Liver (tissue), 9 donors: ENCODE results near the gene SPINK1. TPM values are rescaled to one million over a fixed set of nuclear protein-coding genes. Genes with fewer than 3 reads are reported as not detected.

Experiments used
- DNase-seq: peaks from one replicate; pipeline ENCODE4 v3.0.0-alpha.2; 2017; ENCODE audit warnings: low spot score
- H3K27ac ChIP-seq, 2 donors: one replicate each; pipeline ENCODE4 v1.7.0; 2013; ENCODE audit warnings: inconsistent platforms in 2 of 2, low read length in 2 of 2, control low read depth in 1 of 2, low read depth in 1 of 2, mild to moderate bottlenecking in 1 of 2
- H3K27me3 ChIP-seq, 4 donors: one replicate each; pipeline versions ENCODE4 v1.6.1 to v1.7.0; 2013; ENCODE audit warnings: low read length in 3 of 4, inconsistent platforms in 1 of 4, mild to moderate bottlenecking in 1 of 4, moderate library complexity in 1 of 4; ENCODE audit not compliant: control insufficient read depth in 4 of 4, insufficient read depth in 4 of 4
- H3K36me3 ChIP-seq, 4 donors: one replicate each; pipeline versions ENCODE4 v1.6.1 to v1.7.0; 2013; ENCODE audit warnings: low read length in 3 of 4, mild to moderate bottlenecking in 3 of 4, low read depth in 1 of 4, moderate library complexity in 1 of 4; ENCODE audit not compliant: control insufficient read depth in 4 of 4, insufficient read depth in 3 of 4
- H3K4me1 ChIP-seq, 4 donors: one replicate each; pipeline versions ENCODE4 v1.6.1 to v1.7.0; 2013; ENCODE audit warnings: low read length in 3 of 4, mild to moderate bottlenecking in 3 of 4, moderate library complexity in 1 of 4; ENCODE audit not compliant: control insufficient read depth in 4 of 4, insufficient read depth in 4 of 4
- H3K4me3 ChIP-seq, 3 donors: one replicate each; pipeline versions ENCODE4 v1.6.1 to v1.7.0; 2013; ENCODE audit warnings: low read length in 3 of 3, control low read depth in 1 of 3, low read depth in 1 of 3, mild to moderate bottlenecking in 1 of 3
- H3K9ac ChIP-seq, 2 donors: one replicate each; pipeline ENCODE4 v1.7.0; 2013; ENCODE audit warnings: low read length in 2 of 2, mild to moderate bottlenecking in 2 of 2, moderate library complexity in 2 of 2, control low read depth in 1 of 2, low read depth in 1 of 2
- H3K9me3 ChIP-seq, 4 donors: one replicate each; pipeline versions ENCODE4 v1.6.1 to v1.7.0; 2013; ENCODE audit warnings: low read length in 3 of 4; ENCODE audit not compliant: control insufficient read depth in 4 of 4
- EGR1 ChIP-seq, 2 donors: IDR thresholded peaks; 2 replicates each; pipeline ENCODE4 v1.6.1; 2016 to 2018; ENCODE audit warnings: antibody characterized with exemption in 2 of 2, low read depth in 2 of 2
- HNF4G ChIP-seq: IDR thresholded peaks from 2 replicates; pipeline ENCODE4 v1.6.1; 2016; ENCODE audit warnings: antibody characterized with exemption
- JUND ChIP-seq, 2 donors: IDR thresholded peaks; 2 replicates each; pipeline ENCODE4 v1.6.1; 2016; ENCODE audit warnings: antibody characterized with exemption in 2 of 2
- NR2F2 ChIP-seq: IDR thresholded peaks from 2 replicates; pipeline ENCODE4 v1.6.1; 2016; ENCODE audit warnings: antibody characterized with exemption
- TAF1 ChIP-seq: conservative IDR thresholded peaks from 2 replicates; pipeline ENCODE4 v1.6.1; 2016; ENCODE audit warnings: antibody characterized with exemption, mild to moderate bottlenecking
- YY1 ChIP-seq: IDR thresholded peaks from 2 replicates; pipeline ENCODE4 v1.6.1; 2016; ENCODE audit warnings: antibody characterized with exemption, mild to moderate bottlenecking
- WGBS: extraction: QIAGEN DNeasy Blood & Tissue Kit; methylation state at CpG from one replicate; pipeline ENCODE4 v1.1.7; 2013; 5-methylcytosine and 5-hydroxymethylcytosine counted together
- polyA plus RNA-seq, 2 donors: library from polyadenylated mRNA; stranded (reverse) in 1 of 2; unstranded in 1 of 2; fragments of 200-250 nt in 1 of 2; fragments of >200 nt in 1 of 2; fragmentation: Nextera tagmentation in 1 of 2; extraction: Ambion mirVana in 1 of 2; gene quantifications; one replicate each; pipeline versions ENCODE4 v1.2.1 to v1.2.3, GENCODE V29; 2013 to 2015
- total RNA-seq, 2 donors: library from RNA; depleted of rRNA; stranded (reverse); fragments of >200 nt; gene quantifications; one replicate each; pipeline ENCODE4 v1.2.3, GENCODE V29; 2014
- TF ChIP-seq, protein P1 (sequence below): IDR thresholded peaks from 2 replicates; pipeline ENCODE4 v1.6.1; 2016; ENCODE audit warnings: antibody characterized with exemption
- TF ChIP-seq, protein P2 (sequence below): IDR thresholded peaks from 2 replicates; pipeline ENCODE4 v1.6.1; 2016; ENCODE audit warnings: antibody characterized with exemption, mild to moderate bottlenecking
- TF ChIP-seq, protein P3 (sequence below): IDR thresholded peaks from 2 replicates; pipeline ENCODE4 v1.6.1; 2016; ENCODE audit warnings: antibody characterized with exemption
- TF ChIP-seq, protein P4 (sequence below): fragments of 150-350 bp; IDR thresholded peaks from 2 replicates; pipeline ENCODE4 v1.5.1; 2017; ENCODE audit warnings: improper control_type of control experiment, low read depth, low read length; ENCODE audit not compliant: missing input control
- donor health status: healthy.
- donor health status: healthy.
- donor health status: healthy.
- donor health status: healthy.
- donor health status: healthy.

SPINK1 gene
- total and polyA plus RNA-seq, 4 donors, result 0.33 to 2,026 (median 116) TPM

DNA sequence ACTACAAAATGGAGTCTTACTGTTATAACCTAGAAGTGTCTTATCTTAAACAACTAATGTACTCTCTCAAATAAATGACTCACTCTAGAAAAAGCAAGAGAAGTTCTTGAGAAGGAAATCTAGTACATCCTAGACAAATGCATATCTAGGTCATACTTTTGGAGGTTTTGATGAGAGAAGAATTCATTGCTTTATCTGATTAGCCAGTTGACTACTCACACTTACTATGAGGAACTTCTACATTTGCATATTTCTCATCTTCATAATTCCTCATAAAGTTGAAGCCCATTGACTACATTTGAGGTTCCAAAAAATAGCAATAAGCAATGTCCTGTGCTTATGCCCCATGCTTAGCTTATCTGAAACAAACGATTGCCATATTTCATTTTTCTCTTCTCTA, 51.8 kb downstream of the SPINK1 start:
- peaks cover 0 to 1% (median 0%) of the 10 kb centered on the region in 4 donors for H3K4me1 ChIP-seq
- no peak overlapping the region for H3K9ac ChIP-seq
- H3K36me3 ChIP-seq, result no peaks in the 10 kb centered on the region
- no peak for DNase-seq
- TF ChIP-seq, protein P1, sequence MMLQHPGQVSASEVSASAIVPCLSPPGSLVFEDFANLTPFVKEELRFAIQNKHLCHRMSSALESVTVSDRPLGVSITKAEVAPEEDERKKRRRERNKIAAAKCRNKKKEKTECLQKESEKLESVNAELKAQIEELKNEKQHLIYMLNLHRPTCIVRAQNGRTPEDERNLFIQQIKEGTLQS, result no peak
- no peak for TF ChIP-seq YY1
- no peak for TF ChIP-seq JUND (IDR thresholded peaks at IDR 0.05)
- TF ChIP-seq, protein P2, sequence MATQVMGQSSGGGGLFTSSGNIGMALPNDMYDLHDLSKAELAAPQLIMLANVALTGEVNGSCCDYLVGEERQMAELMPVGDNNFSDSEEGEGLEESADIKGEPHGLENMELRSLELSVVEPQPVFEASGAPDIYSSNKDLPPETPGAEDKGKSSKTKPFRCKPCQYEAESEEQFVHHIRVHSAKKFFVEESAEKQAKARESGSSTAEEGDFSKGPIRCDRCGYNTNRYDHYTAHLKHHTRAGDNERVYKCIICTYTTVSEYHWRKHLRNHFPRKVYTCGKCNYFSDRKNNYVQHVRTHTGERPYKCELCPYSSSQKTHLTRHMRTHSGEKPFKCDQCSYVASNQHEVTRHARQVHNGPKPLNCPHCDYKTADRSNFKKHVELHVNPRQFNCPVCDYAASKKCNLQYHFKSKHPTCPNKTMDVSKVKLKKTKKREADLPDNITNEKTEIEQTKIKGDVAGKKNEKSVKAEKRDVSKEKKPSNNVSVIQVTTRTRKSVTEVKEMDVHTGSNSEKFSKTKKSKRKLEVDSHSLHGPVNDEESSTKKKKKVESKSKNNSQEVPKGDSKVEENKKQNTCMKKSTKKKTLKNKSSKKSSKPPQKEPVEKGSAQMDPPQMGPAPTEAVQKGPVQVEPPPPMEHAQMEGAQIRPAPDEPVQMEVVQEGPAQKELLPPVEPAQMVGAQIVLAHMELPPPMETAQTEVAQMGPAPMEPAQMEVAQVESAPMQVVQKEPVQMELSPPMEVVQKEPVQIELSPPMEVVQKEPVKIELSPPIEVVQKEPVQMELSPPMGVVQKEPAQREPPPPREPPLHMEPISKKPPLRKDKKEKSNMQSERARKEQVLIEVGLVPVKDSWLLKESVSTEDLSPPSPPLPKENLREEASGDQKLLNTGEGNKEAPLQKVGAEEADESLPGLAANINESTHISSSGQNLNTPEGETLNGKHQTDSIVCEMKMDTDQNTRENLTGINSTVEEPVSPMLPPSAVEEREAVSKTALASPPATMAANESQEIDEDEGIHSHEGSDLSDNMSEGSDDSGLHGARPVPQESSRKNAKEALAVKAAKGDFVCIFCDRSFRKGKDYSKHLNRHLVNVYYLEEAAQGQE, result no peak
- TF ChIP-seq TAF1, result no peak
- no peak overlapping the region for H3K4me3 ChIP-seq
- H3K27me3 ChIP-seq, result no peaks in the 10 kb centered on the region
- WGBS, result 92% methylated on average over 1 of the region's 1 CpG
- no peak overlapping the region for H3K27ac ChIP-seq
- no peaks in the 10 kb centered on the region for H3K9me3 ChIP-seq

GRCh38 chr5:147776989-147777388, 54.5 kb downstream of the SPINK1 start:
- no peak overlapping the region for H3K9ac ChIP-seq
- no peak overlapping the region for H3K4me3 ChIP-seq
- no peaks in the 10 kb centered on the region for H3K36me3 ChIP-seq
- H3K27me3 ChIP-seq, result no peaks in the 10 kb centered on the region
- DNase-seq, result no peak
- no peaks in the 10 kb centered on the region for H3K9me3 ChIP-seq
- TF ChIP-seq JUND (IDR thresholded peaks at IDR 0.05) (no peak), YY1 (no peak), HNF4G (no peak), EGR1 (IDR thresholded peaks at IDR 0.05; ENCODE audit: low read depth in 2 of 2) (no peak), NR2F2 (no peak)
- TF ChIP-seq, protein P3, sequence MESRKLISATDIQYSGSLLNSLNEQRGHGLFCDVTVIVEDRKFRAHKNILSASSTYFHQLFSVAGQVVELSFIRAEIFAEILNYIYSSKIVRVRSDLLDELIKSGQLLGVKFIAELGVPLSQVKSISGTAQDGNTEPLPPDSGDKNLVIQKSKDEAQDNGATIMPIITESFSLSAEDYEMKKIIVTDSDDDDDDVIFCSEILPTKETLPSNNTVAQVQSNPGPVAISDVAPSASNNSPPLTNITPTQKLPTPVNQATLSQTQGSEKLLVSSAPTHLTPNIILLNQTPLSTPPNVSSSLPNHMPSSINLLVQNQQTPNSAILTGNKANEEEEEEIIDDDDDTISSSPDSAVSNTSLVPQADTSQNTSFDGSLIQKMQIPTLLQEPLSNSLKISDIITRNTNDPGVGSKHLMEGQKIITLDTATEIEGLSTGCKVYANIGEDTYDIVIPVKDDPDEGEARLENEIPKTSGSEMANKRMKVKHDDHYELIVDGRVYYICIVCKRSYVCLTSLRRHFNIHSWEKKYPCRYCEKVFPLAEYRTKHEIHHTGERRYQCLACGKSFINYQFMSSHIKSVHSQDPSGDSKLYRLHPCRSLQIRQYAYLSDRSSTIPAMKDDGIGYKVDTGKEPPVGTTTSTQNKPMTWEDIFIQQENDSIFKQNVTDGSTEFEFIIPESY, result no peak
- TF ChIP-seq, protein P4, sequence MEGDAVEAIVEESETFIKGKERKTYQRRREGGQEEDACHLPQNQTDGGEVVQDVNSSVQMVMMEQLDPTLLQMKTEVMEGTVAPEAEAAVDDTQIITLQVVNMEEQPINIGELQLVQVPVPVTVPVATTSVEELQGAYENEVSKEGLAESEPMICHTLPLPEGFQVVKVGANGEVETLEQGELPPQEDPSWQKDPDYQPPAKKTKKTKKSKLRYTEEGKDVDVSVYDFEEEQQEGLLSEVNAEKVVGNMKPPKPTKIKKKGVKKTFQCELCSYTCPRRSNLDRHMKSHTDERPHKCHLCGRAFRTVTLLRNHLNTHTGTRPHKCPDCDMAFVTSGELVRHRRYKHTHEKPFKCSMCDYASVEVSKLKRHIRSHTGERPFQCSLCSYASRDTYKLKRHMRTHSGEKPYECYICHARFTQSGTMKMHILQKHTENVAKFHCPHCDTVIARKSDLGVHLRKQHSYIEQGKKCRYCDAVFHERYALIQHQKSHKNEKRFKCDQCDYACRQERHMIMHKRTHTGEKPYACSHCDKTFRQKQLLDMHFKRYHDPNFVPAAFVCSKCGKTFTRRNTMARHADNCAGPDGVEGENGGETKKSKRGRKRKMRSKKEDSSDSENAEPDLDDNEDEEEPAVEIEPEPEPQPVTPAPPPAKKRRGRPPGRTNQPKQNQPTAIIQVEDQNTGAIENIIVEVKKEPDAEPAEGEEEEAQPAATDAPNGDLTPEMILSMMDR, result no peak
- no peak overlapping the region for H3K27ac ChIP-seq
- H3K4me1 ChIP-seq, result peaks cover 2 to 16% (median 11%) of the 10 kb centered on the region in 4 donors
- 94% methylated on average over 4 of the region's 4 CpGs for WGBS

Other genes starting within 250 kb of the SPINK1 start
- under 1 TPM; 0.23 to 0.25 TPM for gene JAKMIP2, start 48.9 kb downstream of the SPINK1 start, total RNA-seq
- gene JAKMIP2, start 48.9 kb downstream of the SPINK1 start, polyA plus RNA-seq, result under 1 TPM; 0.06 to 0.38 TPM
- gene SCGB3A2, start 47.0 kb upstream of the SPINK1 start, total RNA-seq, result not detected
- gene SCGB3A2, start 47.0 kb upstream of the SPINK1 start, polyA plus RNA-seq, result not detected
- not detected for gene C5orf46, start 74.9 kb upstream of the SPINK1 start, total RNA-seq
- not detected for gene C5orf46, start 74.9 kb upstream of the SPINK1 start, polyA plus RNA-seq
- gene SPINK5, start 232.3 kb upstream of the SPINK1 start, total RNA-seq, result under 1 TPM in 1 of 2 donors, not detected in 1; 0.42 TPM
- under 1 TPM in 1 of 2 donors, not detected in 1; 0.10 TPM for gene SPINK5, start 232.3 kb upstream of the SPINK1 start, polyA plus RNA-seq